AG09309 (cell line): ENCODE measurements around the gene SPPL2B.

Source experiments
- DNase-seq: peaks from one replicate; pipeline ENCODE4 v3.0.0-alpha.2; 2010; ENCODE audit warnings: low read depth
- H3K4me3 ChIP-seq: 2 replicates; pipeline ENCODE4 v1.5.1; 2011; ENCODE audit warnings: mild to moderate bottlenecking, low read depth, low read length, moderate library complexity; ENCODE audit not compliant: control insufficient read depth
- CTCF ChIP-seq: IDR thresholded peaks from 2 replicates; pipeline ENCODE4 v1.5.1; 2011; ENCODE audit warnings: mild to moderate bottlenecking, low read depth, low read length, inconsistent platforms; ENCODE audit not compliant: insufficient read depth, control insufficient read depth; ENCODE audit errors: missing control alignments

SPPL2B gene

GRCh38 chr19:2302319-2303210 lies 25.9 kb upstream of the SPPL2B start:
- no peak for DNase-seq
- no peak for TF ChIP-seq CTCF
- H3K4me3 ChIP-seq = no peak overlapping the region

- H3K4me3 ChIP-seq = no peak overlapping the region
- TF ChIP-seq CTCF = no peak
- DNase-seq = no peak
Observed at GRCh38 chr19:2303211-2303798, 25.2 kb upstream of the SPPL2B start.

GRCh38 chr19:2305452-2306280 lies 22.8 kb upstream of the SPPL2B start:
- TF ChIP-seq CTCF = no peak

DNA sequence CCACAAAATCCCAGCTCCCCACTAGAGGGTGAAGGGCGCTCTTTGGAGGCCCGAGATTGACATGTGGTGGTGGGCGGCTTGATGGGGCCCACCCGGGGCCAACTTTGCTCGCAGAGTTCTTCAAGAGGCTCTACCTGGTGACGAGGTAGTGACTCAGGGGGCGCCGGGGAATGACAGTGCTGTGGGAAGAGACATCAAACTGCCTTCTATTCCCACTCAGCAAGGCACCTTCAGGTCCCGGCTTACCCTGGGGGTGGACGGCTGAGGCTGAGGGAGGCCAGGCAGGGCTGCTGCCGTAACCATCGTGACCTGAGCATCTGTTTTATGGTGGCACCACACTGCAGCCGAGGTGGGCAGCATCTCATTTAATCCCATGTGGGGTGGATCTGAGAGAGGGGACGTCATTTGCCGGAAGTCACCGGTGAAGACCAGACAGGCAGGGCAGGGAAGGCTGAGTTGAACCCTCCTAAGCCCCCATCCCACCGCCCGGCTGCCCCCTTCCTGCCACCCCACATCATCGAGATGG lies 22.1 kb upstream of the SPPL2B start:
- no peak overlapping the region for H3K4me3 ChIP-seq
- no peak for DNase-seq
- no peak for TF ChIP-seq CTCF

More at GRCh38 chr19:2305452-2306280, 22.8 kb upstream of the SPPL2B start:
- no peak overlapping the region for H3K4me3 ChIP-seq
- no peak for DNase-seq

GRCh38 chr19:2306971-2307370 lies 21.5 kb upstream of the SPPL2B start:
- no peak for TF ChIP-seq CTCF
- H3K4me3 ChIP-seq = no peak overlapping the region
- DNase-seq = no peak

GRCh38 chr19:2307518-2308012 lies 20.9 kb upstream of the SPPL2B start:
- H3K4me3 ChIP-seq = no peak overlapping the region

More at GRCh38 chr19:2307518-2308012, 20.9 kb upstream of the SPPL2B start:
- no peak for DNase-seq
- no peak for TF ChIP-seq CTCF
